HEK293T (cell line): ENCODE results near the gene CCDC141.
A peak's percentile ranks its signal among the peaks of the same experiment; 100 is the strongest.

Experiments
- CTCF ChIA-PET: fragments of 350-600 bp; formaldehyde crosslinking; extraction: SDS; loops from one replicate; lab custom pipeline; 2021; ENCODE audit warnings: antibody characterized with exemption, inconsistent platforms; lab: Yijun Ruan, JAX
- POLR2A ChIA-PET: fragments of 350-600 bp; formaldehyde crosslinking; extraction: SDS; loops from one replicate; lab custom pipeline; 2020; ENCODE audit warnings: antibody characterized with exemption, inconsistent platforms; lab: Yijun Ruan, JAX
- DNase-seq: peaks from one replicate; pipeline ENCODE4 v3.0.0; 2012; ENCODE audit warnings: mixed read lengths; ENCODE audit errors: extremely low spot score
- ARNT ChIP-seq: fragments of 450-650 bp; IDR thresholded peaks from 2 replicates; pipeline ENCODE4 v1.6.1; 2017; ENCODE audit warnings: mild to moderate bottlenecking
- BHLHE40 ChIP-seq: fragments of 450-650 bp; IDR thresholded peaks from 2 replicates; pipeline ENCODE4 v1.6.1; 2016; ENCODE audit warnings: mild to moderate bottlenecking, moderate library complexity, borderline replicate concordance
- CTBP1 ChIP-seq: fragments of 450-650 bp; IDR thresholded peaks from 2 replicates; pipeline ENCODE4 v1.6.1; 2016; ENCODE audit warnings: borderline replicate concordance
- ELF4 ChIP-seq: fragments of 450-650 bp; IDR thresholded peaks from 2 replicates; pipeline ENCODE4 v1.6.1; 2017; ENCODE audit warnings: antibody characterized with exemption
- FOXA1 ChIP-seq: fragments of 450-650 bp; IDR thresholded peaks from 2 replicates; pipeline ENCODE4 v1.6.1; 2016; ENCODE audit warnings: mild to moderate bottlenecking
- FOXK2 ChIP-seq: fragments of 450-650 bp; IDR thresholded peaks from 2 replicates; pipeline ENCODE4 v1.6.1; 2016; ENCODE audit warnings: mild to moderate bottlenecking
- FOXM1 ChIP-seq: fragments of 450-650 bp; IDR thresholded peaks from 2 replicates; pipeline ENCODE4 v1.6.1; 2017; ENCODE audit warnings: mild to moderate bottlenecking, borderline replicate concordance
- HDGF ChIP-seq: fragments of 450-650 bp; IDR thresholded peaks from 2 replicates; pipeline ENCODE4 v1.6.1; 2017; ENCODE audit warnings: antibody characterized with exemption, borderline replicate concordance
- L3MBTL2 ChIP-seq: fragments of 450-650 bp; conservative IDR thresholded peaks from 2 replicates; pipeline ENCODE4 v1.6.1; 2016; ENCODE audit warnings: mild to moderate bottlenecking
- LEF1 ChIP-seq: fragments of 450-650 bp; IDR thresholded peaks from 2 replicates; pipeline ENCODE4 v1.6.1; 2017; ENCODE audit warnings: mild to moderate bottlenecking, borderline replicate concordance
- NFRKB ChIP-seq: fragments of 450-650 bp; IDR thresholded peaks from 2 replicates; pipeline ENCODE4 v1.6.1; 2016; ENCODE audit warnings: mild to moderate bottlenecking, moderate library complexity
- PKNOX1 ChIP-seq: fragments of 450-650 bp; IDR thresholded peaks from 2 replicates; pipeline ENCODE4 v1.6.1; 2016
- SP1 ChIP-seq: fragments of 450-650 bp; IDR thresholded peaks from 2 replicates; pipeline ENCODE4 v1.6.1; 2017
- SUZ12 ChIP-seq: fragments of 450-650 bp; IDR thresholded peaks from 2 replicates; pipeline ENCODE4 v1.6.1; 2016; ENCODE audit warnings: mild to moderate bottlenecking
- TARDBP ChIP-seq: fragments of 450-650 bp; IDR thresholded peaks from 2 replicates; pipeline ENCODE4 v1.6.1; 2016
- ZNF384 ChIP-seq: fragments of 450-650 bp; IDR thresholded peaks from 2 replicates; pipeline ENCODE4 v1.6.1; 2016

CCDC141 gene

GRCh38 chr2:178874529-178875240, 175.3 kb downstream of the CCDC141 start:
- DNase-seq: no peak
- ChIA-PET CTCF (no interaction called here), POLR2A (no interaction called here)
- TF ChIP-seq SP1 (no peak), CTBP1 (no peak), ELF4 (no peak), TARDBP (no peak), LEF1 (no peak), FOXK2 (no peak), BHLHE40 (no peak), NFRKB (no peak), FOXM1 (no peak), ARNT (no peak), FOXA1 (no peak), SUZ12 (no peak), ZNF384 (no peak), HDGF (no peak), L3MBTL2 (no peak), PKNOX1 (no peak)

- POLR2A ChIA-PET: no interaction called here
- TF ChIP-seq BHLHE40 (no peak), ARNT (no peak), TARDBP (no peak), SUZ12 (no peak), FOXK2 (no peak), L3MBTL2 (no peak), FOXM1 (no peak), FOXA1 (no peak), ZNF384 (no peak), HDGF (no peak), PKNOX1 (no peak), NFRKB (no peak), ELF4 (no peak), SP1 (no peak), LEF1 (no peak), CTBP1 (no peak)
- CTCF ChIA-PET: no interaction called here
Measured at GRCh38 chr2:178873912-178874311, 176.0 kb downstream of the CCDC141 start.

GRCh38 chr2:178871536-178871935, 178.4 kb downstream of the CCDC141 start:
- CTCF ChIA-PET: no interaction called here
- DNase-seq: no peak
- POLR2A ChIA-PET: no interaction called here
- no peak for TF ChIP-seq TARDBP
- no peak for TF ChIP-seq FOXK2
- no peak for TF ChIP-seq FOXA1
- no peak for TF ChIP-seq PKNOX1
- TF ChIP-seq ZNF384: no peak
- TF ChIP-seq CTBP1: no peak
- TF ChIP-seq BHLHE40: no peak

More at GRCh38 chr2:178873912-178874311, 176.0 kb downstream of the CCDC141 start:
- DNase-seq: no peak

GRCh38 chr2:178870703-178871102, 179.2 kb downstream of the CCDC141 start:
- ChIA-PET POLR2A (no interaction called here), CTCF (no interaction called here)
- no peak for DNase-seq
- TF ChIP-seq LEF1: no peak

- TF ChIP-seq LEF1 (no peak), FOXK2 (no peak), SP1 (no peak), L3MBTL2 (no peak), ARNT (no peak), FOXM1 (no peak), ZNF384 (no peak), HDGF (no peak)
- ChIA-PET CTCF (no interaction called here), POLR2A (no interaction called here)
- DNase-seq: no peak
Measured at GRCh38 chr2:178865999-178866398, 183.9 kb downstream of the CCDC141 start.

GRCh38 chr2:178865146-178865936, 184.6 kb downstream of the CCDC141 start:
- POLR2A ChIA-PET: no interaction called here
- CTCF ChIA-PET: no interaction called here
- DNase-seq: peak; percentile 12
- TF ChIP-seq PKNOX1: no peak
- no peak for TF ChIP-seq FOXM1
